Measurements from ENCODE around the gene VEGFC. TPM values are rescaled to one million over a fixed set of nuclear protein-coding genes. Genes with fewer than 3 reads are reported as not detected.

Gene VEGFC
- total RNA-seq, 1 experiment from 2014 or later: 11.1 TPM

DNA sequence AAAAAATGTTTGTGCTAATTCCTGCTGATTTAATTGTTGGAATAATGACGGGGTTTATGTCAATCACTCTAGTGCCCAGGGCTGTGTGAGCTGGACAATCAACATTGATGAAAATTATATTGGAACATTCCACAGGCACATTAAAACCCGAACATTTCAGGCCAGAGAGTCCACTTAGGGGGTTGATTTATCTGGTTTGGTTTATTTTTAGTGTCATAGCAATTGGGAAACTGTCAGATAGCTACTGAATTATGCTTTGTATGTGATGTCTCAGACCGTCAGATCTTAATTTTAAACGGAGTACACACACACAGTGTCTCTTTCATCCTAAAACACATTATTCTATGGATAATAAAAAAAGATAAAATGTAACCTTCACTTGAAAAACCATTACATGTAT is 51.5 kb downstream of the VEGFC start:
- CTCF ChIA-PET: no interaction called here
- H3K27me3 Mint-ChIP-seq (ENCODE audit: insufficient read depth, unreplicated experiment): no peaks in the 10 kb centered on the region

DNA sequence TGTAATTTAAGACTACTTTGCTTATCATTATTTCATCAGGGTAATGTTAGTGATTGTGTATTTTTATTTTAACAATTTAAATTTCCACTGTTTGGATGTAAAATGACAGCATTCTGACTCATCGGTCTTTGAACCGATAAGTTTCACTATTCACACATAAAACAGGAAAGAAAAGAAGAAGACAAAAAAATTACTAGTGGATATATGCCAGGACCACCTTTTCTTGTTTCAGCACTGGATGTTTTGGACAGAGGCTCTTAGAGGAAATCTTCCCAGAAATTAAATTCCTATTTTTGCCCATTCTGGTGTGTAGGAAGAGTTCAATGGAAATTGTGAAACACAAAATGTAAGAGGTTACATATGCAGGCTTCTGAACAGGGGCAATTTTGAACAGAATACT is 57.4 kb downstream of the VEGFC start:
- no peaks in the 10 kb centered on the region for H3K36me3 Mint-ChIP-seq (ENCODE audit: insufficient read depth, unreplicated experiment)
- H3K4me1 Mint-ChIP-seq (ENCODE audit: insufficient read depth, unreplicated experiment): peaks cover 5% of the 10 kb centered on the region
- no peak overlapping the region for H3K27ac Mint-ChIP-seq (ENCODE audit: low read depth, unreplicated experiment)
- CTCF ChIA-PET: no interaction called here
- H3K9me3 Mint-ChIP-seq (ENCODE audit: unreplicated experiment): no peaks in the 10 kb centered on the region
- no peak overlapping the region for H3K4me3 Mint-ChIP-seq (ENCODE audit: unreplicated experiment)
- no peaks in the 10 kb centered on the region for H3K27me3 Mint-ChIP-seq (ENCODE audit: insufficient read depth, unreplicated experiment)
- POLR2A ChIA-PET: no interaction called here
- no TSS peak for BruUV-seq (replicated peaks)
- DNase-seq (ENCODE audit: unreplicated experiment): peak; percentile 19
- TF ChIP-seq, protein P1, sequence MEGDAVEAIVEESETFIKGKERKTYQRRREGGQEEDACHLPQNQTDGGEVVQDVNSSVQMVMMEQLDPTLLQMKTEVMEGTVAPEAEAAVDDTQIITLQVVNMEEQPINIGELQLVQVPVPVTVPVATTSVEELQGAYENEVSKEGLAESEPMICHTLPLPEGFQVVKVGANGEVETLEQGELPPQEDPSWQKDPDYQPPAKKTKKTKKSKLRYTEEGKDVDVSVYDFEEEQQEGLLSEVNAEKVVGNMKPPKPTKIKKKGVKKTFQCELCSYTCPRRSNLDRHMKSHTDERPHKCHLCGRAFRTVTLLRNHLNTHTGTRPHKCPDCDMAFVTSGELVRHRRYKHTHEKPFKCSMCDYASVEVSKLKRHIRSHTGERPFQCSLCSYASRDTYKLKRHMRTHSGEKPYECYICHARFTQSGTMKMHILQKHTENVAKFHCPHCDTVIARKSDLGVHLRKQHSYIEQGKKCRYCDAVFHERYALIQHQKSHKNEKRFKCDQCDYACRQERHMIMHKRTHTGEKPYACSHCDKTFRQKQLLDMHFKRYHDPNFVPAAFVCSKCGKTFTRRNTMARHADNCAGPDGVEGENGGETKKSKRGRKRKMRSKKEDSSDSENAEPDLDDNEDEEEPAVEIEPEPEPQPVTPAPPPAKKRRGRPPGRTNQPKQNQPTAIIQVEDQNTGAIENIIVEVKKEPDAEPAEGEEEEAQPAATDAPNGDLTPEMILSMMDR (IDR thresholded peaks at IDR 0.05; ENCODE audit: unreplicated experiment): no peak
- intact Hi-C loops (cut with micrococcal nuclease): no loop called here

More for the DNA sequence above, 51.5 kb downstream of the VEGFC start:
- Mint-ChIP-seq H3K27ac (ENCODE audit: low read depth, unreplicated experiment) (no peak overlapping the region), H3K9me3 (ENCODE audit: unreplicated experiment) (no peaks in the 10 kb centered on the region), H3K4me3 (ENCODE audit: unreplicated experiment) (no peak overlapping the region), H3K36me3 (ENCODE audit: insufficient read depth, unreplicated experiment) (no peaks in the 10 kb centered on the region), H3K4me1 (ENCODE audit: insufficient read depth, unreplicated experiment) (peaks cover 9% of the 10 kb centered on the region)
- TF ChIP-seq, protein P1 (IDR thresholded peaks at IDR 0.05; ENCODE audit: unreplicated experiment): no peak
- no peak for DNase-seq (ENCODE audit: unreplicated experiment)
- intact Hi-C loops (cut with micrococcal nuclease): no loop called here
- BruUV-seq (replicated peaks): no TSS peak
- POLR2A ChIA-PET: interaction anchor here (0.5 to 0.6 kb wide), 2 partner anchors 63 to 440 kb away, joined by 3 read pairs; no protein-coding TSS in a partner anchor

DNA sequence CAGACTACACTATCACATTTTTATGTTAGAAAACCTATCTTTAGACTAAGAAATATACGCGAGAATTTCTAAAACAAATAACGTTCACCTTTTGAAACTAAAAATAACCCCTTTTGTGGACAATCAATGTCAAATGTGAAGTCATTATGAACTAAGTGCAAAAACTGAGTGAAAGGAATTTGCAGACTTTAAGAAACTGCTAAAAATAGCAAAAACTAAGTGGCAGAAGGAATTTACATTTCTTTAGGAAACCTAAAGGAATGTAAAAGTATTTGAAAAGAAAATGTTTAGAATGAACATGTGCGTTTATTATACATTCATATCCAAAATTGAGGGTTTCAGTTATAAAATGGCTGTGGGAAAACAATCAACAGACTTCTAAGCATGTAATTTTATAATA is 58.3 kb downstream of the VEGFC start:
- H3K27ac Mint-ChIP-seq (ENCODE audit: low read depth, unreplicated experiment): no peak overlapping the region
- CTCF ChIA-PET: no interaction called here
- no peak for DNase-seq (ENCODE audit: unreplicated experiment)
- no TSS peak for BruUV-seq (replicated peaks)
- H3K9me3 Mint-ChIP-seq (ENCODE audit: unreplicated experiment): no peaks in the 10 kb centered on the region
- no peaks in the 10 kb centered on the region for H3K27me3 Mint-ChIP-seq (ENCODE audit: insufficient read depth, unreplicated experiment)
- POLR2A ChIA-PET: no interaction called here
- no peak overlapping the region for H3K4me3 Mint-ChIP-seq (ENCODE audit: unreplicated experiment)
- TF ChIP-seq, protein P1 (IDR thresholded peaks at IDR 0.05; ENCODE audit: unreplicated experiment): no peak
- H3K4me1 Mint-ChIP-seq (ENCODE audit: insufficient read depth, unreplicated experiment): peaks cover 5% of the 10 kb centered on the region
- intact Hi-C loops (cut with micrococcal nuclease): no loop called here
- peaks cover 3% of the 10 kb centered on the region for H3K36me3 Mint-ChIP-seq (ENCODE audit: insufficient read depth, unreplicated experiment)

DNA sequence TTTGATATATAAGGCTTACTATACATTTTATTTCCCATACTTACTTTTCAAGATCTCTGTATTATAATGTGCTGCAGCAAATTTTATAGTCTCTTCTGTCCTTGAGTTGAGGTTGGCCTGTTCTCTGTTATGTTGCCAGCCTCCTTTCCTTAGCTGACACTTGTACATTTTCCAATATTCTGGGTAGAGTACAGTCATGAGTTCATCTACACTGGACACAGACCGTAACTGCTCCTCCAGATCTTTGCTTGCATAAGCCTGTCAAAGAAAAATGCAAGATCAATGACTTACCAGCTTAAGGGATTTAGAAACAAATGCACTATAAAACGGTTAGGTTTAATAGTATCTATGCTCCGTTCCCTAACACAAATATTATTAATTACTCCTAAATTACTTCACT is 63.2 kb downstream of the VEGFC start:
- Mint-ChIP-seq H3K4me1 (ENCODE audit: insufficient read depth, unreplicated experiment) (peaks cover 8% of the 10 kb centered on the region), H3K27ac (ENCODE audit: low read depth, unreplicated experiment) (no peak overlapping the region), H3K9me3 (ENCODE audit: unreplicated experiment) (no peaks in the 10 kb centered on the region), H3K27me3 (ENCODE audit: insufficient read depth, unreplicated experiment) (no peaks in the 10 kb centered on the region), H3K36me3 (ENCODE audit: insufficient read depth, unreplicated experiment) (peaks cover 30% of the 10 kb centered on the region), H3K4me3 (ENCODE audit: unreplicated experiment) (no peak overlapping the region)
- ChIA-PET POLR2A (no interaction called here), CTCF (interaction anchor here (2.7 kb wide), 1 partner anchor 318 kb away, joined by 6 read pairs; no protein-coding TSS in a partner anchor)
- BruUV-seq (replicated peaks): no TSS peak
- TF ChIP-seq, protein P1 (IDR thresholded peaks at IDR 0.05; ENCODE audit: unreplicated experiment): no peak
- no peak for DNase-seq (ENCODE audit: unreplicated experiment)
- intact Hi-C loops (cut with micrococcal nuclease): no loop called here
